ENCODE data around the gene SCGB1A1.

The SCGB1A1 gene

GRCh38 chr11:62398011-62398994 is 20.5 kb upstream of the SCGB1A1 start:
- DNase-seq (ENCODE audit: low read depth in 2 of 2), result no peak

- no peak for DNase-seq (ENCODE audit: low read depth in 2 of 2)
These were observed 19.5 kb upstream of the SCGB1A1 start for GRCh38 chr11:62399172-62399877.

GRCh38 chr11:62399878-62400266 is 19.0 kb upstream of the SCGB1A1 start:
- DNase-seq (ENCODE audit: low read depth in 2 of 2), result no peak

GRCh38 chr11:62400281-62400680 is 18.6 kb upstream of the SCGB1A1 start:
- DNase-seq (ENCODE audit: low read depth in 2 of 2), result no peak

GRCh38 chr11:62400760-62401159 is 18.1 kb upstream of the SCGB1A1 start:
- DNase-seq (ENCODE audit: low read depth in 2 of 2), result no peak

GRCh38 chr11:62401356-62401755 is 17.5 kb upstream of the SCGB1A1 start:
- no peak for DNase-seq (ENCODE audit: low read depth in 2 of 2)

GRCh38 chr11:62401811-62402210 is 17.0 kb upstream of the SCGB1A1 start:
- DNase-seq (ENCODE audit: low read depth in 2 of 2), result no peak

- peak; percentile 14 to 24 for DNase-seq (ENCODE audit: low read depth in 2 of 2)
These were observed 16.4 kb upstream of the SCGB1A1 start for GRCh38 chr11:62402226-62402959.

GRCh38 chr11:62402960-62403730 is 15.7 kb upstream of the SCGB1A1 start:
- no peak for DNase-seq (ENCODE audit: low read depth in 2 of 2)

- no peak for DNase-seq (ENCODE audit: low read depth in 2 of 2)
These were observed 14.4 kb upstream of the SCGB1A1 start for GRCh38 chr11:62404435-62404834.

- DNase-seq (ENCODE audit: low read depth in 2 of 2), result no peak
These were observed 13.9 kb upstream of the SCGB1A1 start for GRCh38 chr11:62404901-62405300.

GRCh38 chr11:62406034-62406433 is 12.8 kb upstream of the SCGB1A1 start:
- DNase-seq (ENCODE audit: low read depth in 2 of 2), result no peak

GRCh38 chr11:62409831-62410230 is 9.0 kb upstream of the SCGB1A1 start:
- DNase-seq (ENCODE audit: low read depth in 2 of 2), result no peak

GRCh38 chr11:62410972-62411371 is 7.9 kb upstream of the SCGB1A1 start:
- DNase-seq (ENCODE audit: low read depth in 2 of 2), result no peak

- no peak for DNase-seq (ENCODE audit: low read depth in 2 of 2)
These were observed 7.3 kb upstream of the SCGB1A1 start for GRCh38 chr11:62411524-62411923.

GRCh38 chr11:62413060-62413696 is 5.7 kb upstream of the SCGB1A1 start:
- no peak for DNase-seq (ENCODE audit: low read depth in 2 of 2)

GRCh38 chr11:62416596-62416995 is 2.2 kb upstream of the SCGB1A1 start:
- DNase-seq (ENCODE audit: low read depth in 2 of 2), result no peak

- DNase-seq (ENCODE audit: low read depth in 2 of 2), result no peak
These were observed 697 bp upstream of the SCGB1A1 start for GRCh38 chr11:62418136-62418535.

- no peak for DNase-seq (ENCODE audit: low read depth in 2 of 2)
These were observed 589 bp downstream of the SCGB1A1 start for GRCh38 chr11:62419314-62419929.

- DNase-seq (ENCODE audit: low read depth in 2 of 2), result no peak
These were observed 1.1 kb downstream of the SCGB1A1 start for GRCh38 chr11:62419943-62420342.
